D721Med (cell line): ENCODE data around the gene TAB3.

ENCODE experiments used
- DNase-seq: peaks from one replicate; pipeline ENCODE4 v3.0.0; 2011; ENCODE audit warnings: low spot score; ENCODE audit not compliant: insufficient read length
- FAIRE-seq: peaks from 2 replicates; lab custom pipeline; 2011; peaks lifted over from hg19 to GRCh38; lab: Jason Lieb, UNC
- CTCF ChIP-seq: IDR thresholded peaks from 2 replicates; pipeline ENCODE4 v1.5.1; 2012; ENCODE audit warnings: mild to moderate bottlenecking, control low read depth; ENCODE audit not compliant: insufficient read depth; ENCODE audit errors: missing control alignments

Gene TAB3

GRCh38 chrX:30918480-30918879 lies 29.4 kb upstream of the TAB3 start:
- DNase-seq: no peak
- no peak for TF ChIP-seq CTCF
- FAIRE-seq: no peak

- DNase-seq: no peak
- no peak for TF ChIP-seq CTCF
- no peak for FAIRE-seq
These were observed 24.4 kb upstream of the TAB3 start for GRCh38 chrX:30913492-30913891.

- DNase-seq: no peak
- no peak for TF ChIP-seq CTCF
- no peak for FAIRE-seq
These were observed 21.2 kb upstream of the TAB3 start for GRCh38 chrX:30910124-30910860.

- DNase-seq (no peak), FAIRE-seq (no peak)
- TF ChIP-seq CTCF: no peak
These were observed 17.7 kb upstream of the TAB3 start for GRCh38 chrX:30906726-30907125.

DNA sequence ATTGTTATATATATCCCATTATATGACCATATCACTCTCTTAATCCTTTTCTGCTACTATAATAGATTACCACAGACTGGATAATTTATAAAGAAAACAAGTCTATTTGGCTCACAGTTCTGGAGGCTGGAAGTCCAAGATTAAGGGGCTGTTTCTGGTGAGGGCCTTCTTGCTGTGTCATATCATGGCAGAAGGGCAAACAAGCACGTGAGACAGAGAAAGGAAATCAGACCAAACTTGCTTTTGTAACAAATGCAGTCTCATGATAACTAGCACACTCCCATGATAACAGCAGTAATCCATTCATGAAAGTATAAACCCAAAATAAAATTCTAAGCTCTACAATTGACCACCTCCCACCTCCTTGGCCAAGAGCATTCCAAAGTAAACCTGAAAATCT lies 16.3 kb upstream of the TAB3 start:
- TF ChIP-seq CTCF: no peak
- no peak for DNase-seq
- FAIRE-seq: no peak

DNA sequence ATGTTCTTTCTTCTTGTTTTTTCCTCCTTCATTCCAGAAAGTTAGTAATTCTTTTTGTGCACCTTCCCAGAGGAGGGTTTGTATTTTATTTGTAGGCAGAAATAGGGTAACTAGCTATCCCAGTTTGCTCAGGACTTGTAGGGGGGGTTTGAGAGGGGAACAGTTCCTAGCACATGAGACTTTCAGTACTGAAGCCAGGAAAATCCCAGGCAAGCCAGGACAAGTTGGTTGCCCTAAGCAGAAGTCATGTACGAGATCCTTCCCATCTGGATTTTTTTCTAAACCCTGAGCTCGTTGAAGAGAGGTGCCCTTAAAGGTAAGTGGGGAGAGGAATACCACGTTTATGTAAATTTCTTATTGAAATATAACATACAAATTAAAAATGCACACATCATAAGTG lies 15.6 kb upstream of the TAB3 start:
- no peak for TF ChIP-seq CTCF
- FAIRE-seq (no peak), DNase-seq (no peak)

DNA sequence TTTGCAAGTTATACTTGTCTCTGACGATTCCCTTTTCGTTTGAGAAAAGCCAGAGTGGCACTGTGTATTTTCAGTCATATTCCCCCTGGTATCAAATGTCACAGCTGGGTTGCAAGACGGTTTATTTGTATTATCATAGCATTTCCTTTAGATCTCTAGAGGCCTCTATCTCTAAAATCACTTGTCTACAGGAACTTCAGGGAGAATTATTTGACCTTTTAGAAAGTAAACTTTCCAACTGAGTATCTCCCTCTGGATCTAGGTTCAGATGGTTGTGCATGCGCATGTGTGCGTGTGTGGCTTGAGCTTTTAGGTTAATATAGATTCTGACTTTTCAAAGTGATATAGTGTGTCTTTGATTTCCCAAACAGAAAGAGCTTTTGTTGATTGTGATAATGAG lies 15.1 kb upstream of the TAB3 start:
- no peak for FAIRE-seq
- DNase-seq: no peak
- TF ChIP-seq CTCF: no peak
